22Rv1 (cell line): Measurements from ENCODE around the gene NCKAP5.

Experiments
- H3K27ac ChIP-seq: fragments of 450-650 bp; 2 replicates; pipeline ENCODE4 v1.5.1; 2017
- ZFX ChIP-seq: fragments of 450-650 bp; IDR thresholded peaks from 2 replicates; pipeline ENCODE4 v1.6.1; 2017; ENCODE audit warnings: antibody characterized with exemption, borderline replicate concordance
- TF ChIP-seq, protein P1 (sequence below): fragments of 450-650 bp; IDR thresholded peaks from 2 replicates; pipeline ENCODE4 v1.5.1; 2017; ENCODE audit warnings: mild to moderate bottlenecking

NCKAP5 gene

GRCh38 chr2:133541797-133542196 is 26.5 kb downstream of the NCKAP5 start:
- H3K27ac ChIP-seq: no peak overlapping the region

DNA sequence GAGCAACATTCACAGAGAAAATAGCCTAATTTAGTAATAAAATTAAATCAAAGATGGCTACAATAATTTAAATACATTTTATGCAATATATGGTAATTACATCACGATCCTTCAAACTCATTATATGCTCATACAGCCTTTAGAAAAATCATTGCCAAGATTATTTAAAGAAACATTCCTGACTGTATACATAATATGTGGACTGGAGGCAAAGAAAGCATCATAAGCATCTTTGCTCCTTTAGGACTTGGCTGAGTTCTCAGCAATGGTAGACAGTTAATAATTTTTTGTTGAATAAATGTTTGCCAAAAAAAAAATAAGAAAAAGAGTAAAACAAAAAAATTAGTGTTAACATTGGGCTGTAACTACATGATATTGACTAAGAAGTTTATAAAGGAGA is 26.9 kb downstream of the NCKAP5 start:
- TF ChIP-seq ZFX: no peak
- TF ChIP-seq, protein P1, sequence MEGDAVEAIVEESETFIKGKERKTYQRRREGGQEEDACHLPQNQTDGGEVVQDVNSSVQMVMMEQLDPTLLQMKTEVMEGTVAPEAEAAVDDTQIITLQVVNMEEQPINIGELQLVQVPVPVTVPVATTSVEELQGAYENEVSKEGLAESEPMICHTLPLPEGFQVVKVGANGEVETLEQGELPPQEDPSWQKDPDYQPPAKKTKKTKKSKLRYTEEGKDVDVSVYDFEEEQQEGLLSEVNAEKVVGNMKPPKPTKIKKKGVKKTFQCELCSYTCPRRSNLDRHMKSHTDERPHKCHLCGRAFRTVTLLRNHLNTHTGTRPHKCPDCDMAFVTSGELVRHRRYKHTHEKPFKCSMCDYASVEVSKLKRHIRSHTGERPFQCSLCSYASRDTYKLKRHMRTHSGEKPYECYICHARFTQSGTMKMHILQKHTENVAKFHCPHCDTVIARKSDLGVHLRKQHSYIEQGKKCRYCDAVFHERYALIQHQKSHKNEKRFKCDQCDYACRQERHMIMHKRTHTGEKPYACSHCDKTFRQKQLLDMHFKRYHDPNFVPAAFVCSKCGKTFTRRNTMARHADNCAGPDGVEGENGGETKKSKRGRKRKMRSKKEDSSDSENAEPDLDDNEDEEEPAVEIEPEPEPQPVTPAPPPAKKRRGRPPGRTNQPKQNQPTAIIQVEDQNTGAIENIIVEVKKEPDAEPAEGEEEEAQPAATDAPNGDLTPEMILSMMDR: no peak
- no peak overlapping the region for H3K27ac ChIP-seq

More at GRCh38 chr2:133541797-133542196, 26.5 kb downstream of the NCKAP5 start:
- no peak for TF ChIP-seq ZFX

DNA sequence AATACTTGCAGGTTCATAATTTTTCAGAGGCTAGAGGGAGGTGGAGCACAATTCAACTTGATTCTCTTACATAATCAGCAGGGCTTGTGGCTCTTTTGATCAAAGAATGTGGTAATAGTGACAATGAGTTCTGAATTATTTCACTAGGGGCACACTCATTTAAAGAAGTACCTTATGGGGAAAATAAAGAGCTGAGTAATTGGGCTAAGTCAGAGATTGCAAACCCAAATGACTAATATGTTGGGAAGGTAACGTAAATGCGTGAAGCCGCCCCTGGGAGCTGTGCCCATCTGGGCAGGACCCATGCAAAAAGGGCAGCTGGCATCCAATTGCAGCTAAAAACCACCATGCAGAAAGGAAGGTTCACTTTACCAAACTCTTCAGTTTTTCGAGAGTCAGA is 35.3 kb downstream of the NCKAP5 start:
- TF ChIP-seq ZFX: no peak
- TF ChIP-seq, protein P1: no peak
- no peak overlapping the region for H3K27ac ChIP-seq

GRCh38 chr2:133531382-133531781 is 36.9 kb downstream of the NCKAP5 start:
- TF ChIP-seq, protein P1: no peak
- no peak for TF ChIP-seq ZFX
- H3K27ac ChIP-seq: no peak overlapping the region

GRCh38 chr2:133530645-133531044 is 37.6 kb downstream of the NCKAP5 start:
- H3K27ac ChIP-seq: no peak overlapping the region
- TF ChIP-seq, protein P1: no peak
- no peak for TF ChIP-seq ZFX

DNA sequence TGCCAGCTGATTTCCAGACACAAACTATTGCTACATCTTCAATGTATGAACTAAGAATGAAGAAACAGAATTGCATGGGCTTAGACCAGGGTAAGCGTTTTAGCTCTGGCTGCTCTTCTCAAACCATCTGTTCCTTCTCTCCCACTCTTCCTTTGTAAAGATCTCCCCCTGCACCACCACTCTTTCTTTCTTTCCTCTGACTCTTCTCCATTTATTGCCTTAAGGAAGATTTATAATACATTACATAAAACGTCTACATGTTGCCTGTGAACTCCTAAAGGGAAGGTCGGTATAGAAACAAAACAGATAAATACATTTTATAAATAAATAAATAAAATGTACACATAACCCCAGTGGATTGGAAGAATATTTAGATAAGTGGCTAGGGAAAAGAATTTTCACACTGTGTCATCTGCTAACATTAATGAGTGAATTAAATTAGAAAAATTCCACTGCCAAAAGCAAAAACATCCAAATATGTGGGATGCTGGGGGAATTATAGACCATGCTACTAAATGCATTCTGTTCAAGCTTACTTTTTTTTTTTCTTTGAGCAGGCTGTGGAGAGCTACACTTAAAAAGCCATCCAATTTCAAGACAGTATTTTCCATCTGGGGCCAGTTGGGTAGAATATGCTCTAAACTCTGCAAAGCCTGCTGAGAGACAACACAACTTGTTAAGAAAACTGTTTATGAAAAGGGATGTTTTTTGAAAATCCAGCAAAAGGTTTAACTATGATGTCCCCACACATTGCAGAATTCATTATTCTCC is 41.5 kb downstream of the NCKAP5 start:
- no peak for TF ChIP-seq ZFX
- TF ChIP-seq, protein P1: no peak
- H3K27ac ChIP-seq: no peak overlapping the region

DNA sequence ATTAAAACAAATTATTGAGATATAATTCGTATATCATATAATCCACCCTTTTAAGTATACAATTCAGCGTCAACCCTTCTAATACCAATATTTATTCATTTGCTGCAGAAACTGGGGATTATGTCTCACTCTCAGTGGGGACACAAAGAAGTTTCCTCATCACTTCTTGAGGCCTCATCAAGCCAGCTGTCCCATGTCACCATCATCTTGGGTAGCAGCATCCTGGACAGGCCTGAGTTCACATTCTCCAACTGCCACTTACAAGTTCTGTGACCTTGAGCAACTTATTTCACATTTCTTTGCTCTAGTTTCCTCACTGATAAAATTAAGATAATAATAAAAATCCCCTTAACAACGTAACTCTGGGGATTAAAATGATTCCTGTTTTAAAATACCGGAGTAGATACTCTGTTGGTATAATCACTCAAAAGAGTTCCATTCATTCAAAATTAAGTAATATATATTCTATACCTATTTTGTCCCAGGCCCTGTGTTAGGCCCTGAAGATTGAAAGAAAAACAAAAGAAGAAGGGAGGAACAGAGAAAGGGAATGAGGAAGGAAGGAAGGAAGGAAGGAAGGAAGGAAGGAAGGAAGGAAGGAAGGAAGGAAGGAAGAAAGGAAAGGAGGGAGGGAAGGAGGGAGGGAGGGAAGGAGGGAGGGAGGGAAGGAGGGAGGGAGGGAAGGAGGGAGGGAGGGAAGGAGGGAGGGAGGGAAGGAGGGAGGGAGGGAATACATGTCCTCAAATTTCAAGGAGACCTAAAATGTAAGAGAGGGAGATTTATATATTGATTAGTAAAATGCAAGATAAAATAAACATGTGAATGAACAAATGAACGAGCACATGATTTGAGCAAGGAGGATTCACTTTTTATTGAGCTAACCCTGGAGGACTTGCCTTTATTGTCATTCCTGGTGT is 42.4 kb downstream of the NCKAP5 start:
- no peak overlapping the region for H3K27ac ChIP-seq
- no peak for TF ChIP-seq ZFX

DNA sequence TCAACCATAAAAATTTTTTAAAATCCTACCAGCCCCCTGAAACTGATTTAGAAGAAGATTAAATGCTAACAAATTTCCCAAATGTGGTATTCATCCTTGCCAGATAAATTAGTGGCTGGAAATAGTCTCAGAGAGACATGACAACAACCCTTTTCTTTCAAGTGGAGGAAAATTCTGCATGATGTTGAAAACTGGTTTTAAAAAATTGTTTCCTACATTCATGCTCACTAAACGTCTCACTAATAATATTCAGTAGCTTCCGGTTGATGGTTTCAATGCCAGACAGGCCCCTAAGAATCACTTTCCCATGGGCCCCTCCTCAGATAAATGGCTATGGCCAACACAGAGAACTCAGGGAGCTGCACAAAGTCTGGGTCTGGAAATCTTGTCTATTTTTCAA is 43.2 kb downstream of the NCKAP5 start:
- no peak overlapping the region for H3K27ac ChIP-seq
- TF ChIP-seq, protein P1: no peak
- no peak for TF ChIP-seq ZFX
